Inflammatory macrophage (primary cell): ENCODE results near the gene GNS.
"Not testable (repeated sequence)": the region's sequence is repeated elsewhere in the genome, so short reads cannot be mapped to it uniquely, and the experiment has no call there.

Source experiments
- DNase-seq, 2 donors: peaks; one replicate each; pipeline ENCODE4 v3.0.0-alpha.2; 2020 to 2022

The GNS gene

DNA sequence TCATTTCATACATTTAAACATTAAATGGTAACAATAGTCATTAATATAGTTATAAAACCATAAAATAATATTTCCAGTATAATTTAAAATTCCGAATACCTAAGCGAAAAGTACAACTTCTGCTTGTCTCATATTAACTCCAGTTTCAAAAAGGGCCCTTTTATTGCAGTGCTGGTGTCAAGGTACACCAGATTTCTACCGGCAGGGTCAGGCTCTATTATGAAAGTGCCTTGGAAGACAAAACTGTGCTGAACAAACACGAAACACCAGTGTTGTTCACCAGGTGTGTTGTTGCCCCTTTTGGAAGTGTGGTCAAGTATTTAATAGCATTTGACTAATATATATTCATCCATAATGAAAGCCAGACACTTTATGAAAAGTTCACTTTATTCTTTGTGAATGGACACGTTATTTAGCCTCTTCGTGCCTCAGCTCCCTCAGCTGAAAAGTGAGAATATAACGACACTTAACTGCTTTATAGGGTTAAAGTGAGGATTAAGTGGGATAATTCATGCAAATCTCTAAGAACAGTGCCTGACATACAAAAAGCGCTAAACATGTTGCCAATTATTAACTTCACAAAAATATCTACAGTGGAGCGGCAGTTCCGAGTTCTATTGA is 20.3 kb upstream of the GNS start:
- no peak for DNase-seq

DNA sequence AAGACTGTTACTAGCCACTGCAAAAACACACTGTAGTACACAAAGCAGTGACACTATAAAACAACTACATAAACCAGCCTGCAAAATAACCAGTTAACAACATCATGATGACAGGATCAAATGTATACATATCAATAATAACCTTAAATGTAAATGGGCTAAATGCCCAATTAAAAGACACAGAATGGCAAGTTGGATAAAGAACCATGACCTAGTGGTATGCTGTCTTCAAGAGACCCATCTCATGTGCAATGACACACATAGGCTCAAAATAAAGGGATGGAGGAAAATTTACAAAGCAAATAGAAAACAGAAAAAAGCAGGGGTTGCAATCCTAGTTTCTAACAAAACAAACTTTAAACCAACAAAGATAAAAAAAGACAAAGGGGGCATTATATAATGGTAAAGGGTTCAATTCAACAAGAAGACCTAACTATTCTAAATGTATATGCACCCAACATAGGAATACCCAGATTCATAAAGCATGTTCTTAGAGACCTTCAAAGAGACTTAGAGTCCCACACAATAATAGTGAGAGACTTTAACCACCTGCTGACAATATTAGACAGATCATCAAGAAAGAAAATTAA is 16.0 kb upstream of the GNS start:
- DNase-seq: not testable (repeated sequence)

DNA sequence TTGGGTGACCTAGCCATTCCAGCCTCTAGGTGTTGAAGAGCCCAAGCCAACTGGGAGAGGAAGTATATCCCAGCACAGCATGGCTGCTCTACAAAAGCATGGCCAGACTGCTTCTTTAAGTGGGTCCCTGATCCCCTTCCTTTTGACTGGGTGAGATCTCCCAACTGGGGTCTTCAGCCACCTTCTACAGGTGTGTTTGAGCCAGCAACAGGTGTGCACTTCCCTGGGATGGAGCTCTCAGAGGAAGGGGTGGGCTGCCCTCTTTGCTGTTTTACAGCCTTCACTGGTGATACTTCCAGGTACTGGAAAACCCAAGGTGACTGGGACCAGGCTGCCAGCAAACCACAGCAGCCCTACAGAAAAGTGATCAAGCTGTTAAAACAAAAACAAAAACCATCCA is 14.2 kb upstream of the GNS start:
- no peak for DNase-seq

DNA sequence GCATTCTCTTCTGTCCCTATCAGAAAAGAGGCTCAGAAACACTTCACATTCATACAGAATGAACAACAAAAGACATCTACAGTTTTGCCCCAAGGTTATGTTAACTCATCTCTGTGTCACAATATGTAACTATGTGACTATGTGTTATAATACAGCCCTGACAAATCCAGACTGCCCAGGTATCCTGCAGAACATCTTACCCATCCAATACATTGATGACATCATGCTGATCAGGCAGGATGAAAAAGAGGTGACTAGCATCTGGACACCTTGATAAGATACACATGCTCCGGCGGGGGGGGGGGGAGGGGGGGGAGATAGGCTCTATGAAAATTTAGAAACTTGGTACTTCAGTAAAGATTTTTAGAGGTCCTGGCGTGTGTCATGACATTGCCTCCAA is 8.3 kb upstream of the GNS start:
- DNase-seq: no peak

DNA sequence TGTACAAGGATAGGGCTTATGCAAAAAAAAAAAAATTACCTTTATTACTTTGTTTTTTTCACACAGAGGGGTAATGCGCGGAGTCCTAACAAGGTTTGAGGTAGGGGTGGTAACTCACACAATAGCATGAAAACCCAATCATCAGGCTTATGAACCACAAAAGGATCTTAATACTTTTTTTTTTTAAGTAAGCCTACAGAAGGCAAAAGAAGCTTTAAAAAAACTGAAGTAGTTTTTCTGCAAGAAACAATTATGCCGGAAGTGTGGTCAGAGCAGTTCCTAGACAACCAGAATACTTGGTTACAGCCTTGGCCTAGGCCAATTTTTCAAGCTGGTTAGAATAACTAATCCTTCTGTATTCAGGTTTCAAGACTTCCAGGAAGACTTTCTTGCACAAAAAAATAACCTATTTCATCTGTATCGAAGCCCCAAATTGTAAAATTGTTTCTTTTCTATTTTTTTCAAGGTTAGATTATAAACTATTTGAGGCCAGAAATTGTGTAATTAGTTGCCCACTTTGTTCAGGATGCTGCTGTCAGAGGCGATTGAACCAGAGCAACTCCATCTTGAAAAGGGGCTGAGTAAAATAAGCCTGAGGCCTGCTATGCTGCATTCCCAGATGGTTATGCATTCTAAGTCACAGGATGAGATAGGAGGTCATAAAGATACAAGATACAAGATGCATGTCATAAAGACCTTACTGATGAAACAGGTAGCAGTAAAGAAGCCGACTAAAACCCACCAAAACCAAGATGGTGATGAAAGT is 1.8 kb upstream of the GNS start:
- DNase-seq: peak; percentile 44 to 60

DNA sequence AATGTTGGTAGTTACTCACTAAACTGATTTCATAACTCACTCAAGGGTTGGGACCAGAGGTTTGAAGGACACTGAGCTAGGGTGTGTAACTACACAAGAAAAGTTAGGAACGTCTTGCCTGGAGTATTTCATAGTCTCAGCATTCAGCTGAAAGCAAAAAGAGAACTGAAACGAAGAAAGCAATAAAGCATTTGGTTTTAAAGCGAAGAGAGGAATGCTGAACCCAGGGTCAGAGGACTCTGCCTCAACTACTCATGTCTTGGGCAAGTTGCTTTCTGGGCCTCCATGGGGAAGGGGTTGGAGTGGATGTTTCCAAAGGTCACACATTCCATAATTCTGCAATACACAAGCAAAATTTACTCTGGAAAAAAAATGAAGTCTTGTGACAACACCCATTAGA is 1.4 kb downstream of the GNS start:
- DNase-seq: peak; percentile 62 to 80

DNA sequence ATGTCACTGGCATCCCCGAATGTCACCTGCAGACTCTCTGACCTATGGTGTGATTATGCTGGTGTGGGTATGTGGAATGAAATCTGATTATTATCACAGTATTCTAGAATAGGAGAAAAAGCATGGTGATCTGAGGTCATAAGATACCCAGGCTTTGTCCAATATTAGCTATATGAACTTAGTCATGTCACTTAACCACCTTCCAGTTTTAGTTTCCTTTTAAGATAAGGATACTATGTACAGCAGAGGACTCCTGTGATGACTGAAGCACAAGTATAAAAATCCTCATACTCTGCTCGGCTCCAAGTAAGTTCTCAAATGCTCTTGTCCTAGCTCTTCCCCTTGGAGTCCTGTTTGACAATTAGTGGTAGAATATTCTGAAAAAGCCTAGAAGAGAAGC is 2.8 kb downstream of the GNS start:
- DNase-seq: no peak

DNA sequence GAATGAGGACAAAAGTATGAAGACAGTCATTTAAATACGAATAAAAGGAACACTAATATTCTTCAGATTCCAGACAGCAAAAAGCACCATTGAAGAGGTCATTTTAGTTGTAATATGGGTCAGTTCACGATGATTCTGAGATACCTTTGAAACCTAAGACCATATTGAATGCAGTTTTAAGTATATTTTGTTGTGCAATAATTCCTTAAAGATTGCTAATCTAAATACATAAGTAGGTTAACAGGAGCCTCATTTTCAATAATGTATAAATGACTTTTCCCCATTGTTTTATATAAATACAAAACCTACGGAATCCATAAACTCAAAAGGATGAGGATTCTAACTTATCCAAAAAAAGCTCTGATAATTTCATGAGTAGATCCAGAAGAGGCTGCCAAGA is 5.8 kb downstream of the GNS start:
- no peak for DNase-seq

DNA sequence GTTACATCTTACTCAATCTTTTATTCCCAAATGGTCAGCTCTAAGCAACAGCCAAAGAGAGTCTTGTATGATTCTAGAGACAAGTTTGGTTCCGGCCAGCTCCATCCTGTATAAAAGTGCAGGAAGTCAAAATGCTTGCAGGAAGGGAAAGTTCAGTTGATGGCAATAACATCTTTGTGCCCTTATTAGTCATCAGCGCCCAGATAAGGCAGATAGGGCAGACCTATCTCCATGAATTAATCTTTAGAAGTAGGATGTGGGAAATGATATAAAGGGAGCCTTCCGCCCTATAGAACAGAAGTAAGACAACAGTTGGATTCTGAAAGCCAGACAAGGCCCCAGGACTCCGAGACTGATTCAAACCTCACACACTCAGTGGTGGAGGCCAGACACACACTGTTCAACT is 6.4 kb downstream of the GNS start:
- DNase-seq: peak in 1 of 2 donors; percentile 2

DNA sequence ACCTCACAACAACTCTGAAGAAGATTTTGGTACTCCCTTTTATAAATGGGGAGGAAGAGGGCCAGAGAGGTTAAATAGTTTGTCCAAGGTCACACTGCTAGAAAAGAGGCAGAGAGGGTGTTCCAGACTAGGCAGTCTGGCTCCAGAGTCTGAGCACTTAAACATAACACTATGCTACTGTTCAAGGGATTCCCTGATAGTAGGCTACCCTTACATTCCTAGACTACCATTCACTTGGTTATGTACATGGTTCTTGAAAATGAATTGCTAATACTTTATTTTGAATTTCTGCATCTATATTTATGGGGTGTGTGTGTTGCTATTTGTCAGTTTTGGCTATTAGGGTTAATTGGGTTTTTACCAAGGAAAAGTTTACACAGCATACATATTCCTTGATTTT is 7.2 kb downstream of the GNS start:
- DNase-seq: no peak

DNA sequence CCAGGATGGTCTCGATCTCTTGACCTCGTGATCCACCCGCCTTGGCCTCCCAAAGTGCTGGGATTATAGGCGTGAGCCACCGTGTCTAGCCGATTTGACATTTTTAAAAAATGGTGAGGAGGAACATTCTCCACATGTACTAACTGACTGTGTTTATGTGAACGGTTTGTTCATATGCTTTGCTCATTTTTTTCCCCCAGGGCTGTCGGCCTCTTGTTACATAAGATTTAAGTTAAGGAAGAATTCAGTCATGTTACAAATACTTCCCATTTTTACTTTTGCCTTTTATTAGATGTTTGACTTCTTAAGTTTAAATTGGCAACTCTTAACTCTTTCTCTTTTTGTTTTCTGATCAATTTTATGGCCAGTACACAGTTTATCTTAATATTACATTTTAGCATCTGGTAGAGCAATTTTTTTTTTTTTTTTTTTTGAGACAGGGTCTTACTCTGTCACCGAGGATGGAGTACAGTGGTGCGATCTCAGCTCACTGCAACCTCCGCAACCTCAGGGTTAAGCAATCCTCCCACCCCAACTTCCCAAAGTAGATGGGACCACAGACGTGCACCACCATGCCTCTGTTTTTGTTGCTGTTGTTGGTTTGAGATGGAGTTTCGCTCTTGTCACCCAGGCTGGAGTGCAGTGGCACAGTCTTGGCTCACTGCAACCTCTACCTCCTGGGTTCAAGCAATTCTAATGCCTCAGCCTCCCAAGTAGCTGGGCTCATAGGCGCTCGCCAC is 9.6 kb downstream of the GNS start:
- peak; percentile 85 to 93 for DNase-seq

DNA sequence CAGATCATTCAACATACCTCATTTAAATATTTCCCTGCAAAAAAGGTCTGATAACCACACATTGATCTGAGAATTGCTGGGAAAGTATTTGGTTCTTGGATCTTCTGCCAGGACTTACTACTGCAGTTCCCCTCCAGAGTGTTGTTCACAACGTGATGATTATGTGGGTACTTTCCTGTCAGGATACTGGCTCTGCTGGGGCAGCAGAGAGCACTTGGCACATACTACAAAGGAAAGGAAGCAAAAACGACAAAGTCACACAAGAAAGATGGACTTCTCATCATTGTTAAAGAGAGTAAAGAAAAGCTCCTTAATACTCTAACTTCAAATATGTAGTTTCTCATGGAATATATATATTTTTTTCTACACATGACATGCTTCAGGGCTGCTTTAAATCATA is 11.5 kb downstream of the GNS start:
- DNase-seq: peak; percentile 44 to 64

DNA sequence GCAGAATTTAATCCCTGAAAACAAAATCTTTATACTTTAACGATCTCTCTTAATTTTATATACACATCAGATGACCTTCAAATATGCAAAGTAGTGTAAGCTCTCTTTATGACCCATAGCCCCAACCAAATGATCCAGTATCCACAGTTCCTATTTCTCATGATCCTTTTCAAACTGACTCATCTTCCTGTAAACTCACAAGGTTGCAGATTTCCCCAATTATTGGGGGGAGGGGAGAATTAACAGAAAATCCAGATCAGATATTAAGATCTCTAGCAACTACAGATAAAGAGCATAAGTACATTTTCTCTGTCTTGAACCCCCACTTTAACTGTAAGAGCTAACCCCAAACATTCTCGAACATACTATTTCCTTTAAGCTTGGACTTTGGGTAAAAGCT is 12.5 kb downstream of the GNS start:
- peak; percentile 74 to 78 for DNase-seq

DNA sequence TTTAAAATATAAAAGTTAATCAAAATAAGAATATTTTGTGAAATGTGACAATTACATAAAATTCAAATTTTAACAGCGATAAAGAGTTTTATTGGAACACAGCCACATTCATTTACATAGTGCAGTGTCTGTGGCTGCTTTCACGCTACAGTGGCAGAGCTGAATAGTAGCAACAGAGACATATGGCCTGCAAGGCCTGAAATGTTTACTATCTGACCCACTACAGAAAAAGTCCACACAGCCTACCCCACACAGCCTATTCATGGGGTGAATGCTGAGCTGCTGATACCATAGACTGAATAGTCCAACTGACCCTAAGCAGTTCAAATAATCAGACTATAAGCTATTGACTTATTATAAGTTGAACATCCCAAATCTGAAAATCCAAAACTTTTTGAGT is 13.2 kb downstream of the GNS start:
- no peak for DNase-seq

DNA sequence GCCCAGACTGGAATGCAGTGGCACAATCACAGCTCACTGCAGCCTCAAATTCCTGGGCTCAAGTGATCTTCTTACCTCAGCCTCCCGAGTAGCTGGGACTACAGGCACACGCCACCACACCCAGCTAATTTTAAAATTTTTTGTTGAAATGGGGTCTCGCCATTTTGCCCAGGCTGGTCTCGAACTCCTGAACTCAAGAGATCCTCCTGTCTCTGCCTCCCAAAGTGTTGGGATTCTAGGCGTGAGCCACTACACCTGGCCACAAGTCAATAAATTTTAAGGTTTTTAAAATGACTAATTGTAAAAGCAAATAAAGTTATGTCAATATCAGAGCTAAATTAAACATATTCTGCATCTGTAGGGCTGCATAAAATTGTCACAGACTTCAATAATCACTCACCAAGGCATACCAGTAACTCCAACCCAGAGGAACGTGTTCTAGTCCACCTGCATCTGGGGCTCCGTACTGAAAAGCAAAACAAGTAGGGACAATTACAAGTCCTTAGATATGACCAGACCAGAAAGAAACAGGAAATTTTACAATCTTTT is 13.9 kb downstream of the GNS start:
- DNase-seq: no peak

DNA sequence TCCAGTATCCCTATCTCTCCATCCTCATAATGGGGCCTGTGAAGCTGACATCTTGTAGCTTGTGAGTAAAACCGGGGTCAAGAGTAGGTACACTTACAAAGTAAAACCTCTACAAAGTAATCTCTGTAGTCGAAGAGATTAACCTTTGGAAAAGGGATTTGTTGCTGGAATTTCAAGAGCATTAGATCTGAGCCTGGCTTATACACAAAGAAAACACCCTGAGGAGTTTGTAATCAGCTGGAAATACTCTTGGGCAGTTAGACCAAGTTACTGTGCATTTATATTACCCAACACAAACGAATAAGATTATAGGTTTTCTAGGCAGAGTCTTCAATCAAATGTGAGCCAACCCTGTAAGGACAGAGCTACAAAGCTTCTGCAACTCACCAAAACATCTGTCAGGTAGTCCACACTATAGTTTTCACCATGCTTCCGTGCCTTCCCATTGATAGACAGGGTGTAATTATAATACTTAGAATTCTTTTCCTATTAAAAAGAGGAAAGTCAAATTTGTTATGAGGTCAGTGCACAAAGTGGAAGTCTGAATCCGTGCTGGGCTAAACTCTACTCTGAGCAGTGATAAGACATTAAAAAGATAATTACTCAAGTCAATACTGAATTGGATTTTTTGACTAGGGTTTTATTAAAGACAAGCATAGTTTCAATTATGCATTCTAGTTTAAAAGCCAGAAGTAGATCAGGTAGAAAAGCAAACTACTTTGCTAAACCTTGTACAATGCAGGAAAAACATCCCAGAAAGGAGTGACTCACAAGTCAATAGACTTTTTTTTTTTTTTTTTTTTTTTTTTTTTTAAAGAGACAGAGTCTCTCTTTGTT is 14.6 kb downstream of the GNS start:
- peak in 1 of 2 donors; percentile 36 for DNase-seq

DNA sequence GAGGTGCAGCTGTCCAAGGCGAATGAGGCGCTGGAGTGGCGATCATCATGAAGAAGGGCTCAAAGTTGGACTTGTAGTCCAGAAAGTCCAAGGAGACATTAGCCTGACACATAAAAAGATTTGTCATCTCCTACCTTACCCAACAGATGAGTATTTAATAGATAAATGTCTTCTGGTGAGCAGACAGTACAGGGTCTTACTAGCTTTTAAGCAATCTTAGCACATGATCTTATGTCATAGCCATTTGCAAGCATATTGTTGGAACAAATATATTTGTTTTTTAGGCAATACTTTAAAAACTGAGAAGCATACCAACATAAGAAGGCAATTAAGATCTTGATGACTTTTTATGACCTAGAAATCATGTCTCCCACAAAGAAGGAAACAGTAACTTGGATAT is 16.0 kb downstream of the GNS start:
- peak in 1 of 2 donors; percentile 30 for DNase-seq

DNA sequence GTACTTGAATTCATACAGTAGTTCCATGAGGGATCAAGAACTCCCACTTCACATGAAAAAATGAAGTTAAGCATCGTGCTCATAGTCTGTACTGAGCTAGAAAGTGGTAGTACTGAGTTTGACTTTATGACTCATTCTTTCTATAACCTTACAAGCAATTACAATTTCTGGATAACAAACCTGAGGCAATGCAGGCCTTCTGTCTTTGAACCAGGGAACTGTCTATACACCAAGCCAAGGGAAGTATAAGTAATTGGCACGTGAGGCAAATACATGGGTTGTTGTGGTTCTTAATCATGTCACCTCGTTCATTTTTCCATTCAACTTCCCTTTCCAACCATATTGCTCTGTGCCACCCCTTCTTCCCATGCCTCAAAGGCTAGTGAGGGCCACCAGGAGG is 16.8 kb downstream of the GNS start:
- peak; percentile 66 to 67 for DNase-seq

DNA sequence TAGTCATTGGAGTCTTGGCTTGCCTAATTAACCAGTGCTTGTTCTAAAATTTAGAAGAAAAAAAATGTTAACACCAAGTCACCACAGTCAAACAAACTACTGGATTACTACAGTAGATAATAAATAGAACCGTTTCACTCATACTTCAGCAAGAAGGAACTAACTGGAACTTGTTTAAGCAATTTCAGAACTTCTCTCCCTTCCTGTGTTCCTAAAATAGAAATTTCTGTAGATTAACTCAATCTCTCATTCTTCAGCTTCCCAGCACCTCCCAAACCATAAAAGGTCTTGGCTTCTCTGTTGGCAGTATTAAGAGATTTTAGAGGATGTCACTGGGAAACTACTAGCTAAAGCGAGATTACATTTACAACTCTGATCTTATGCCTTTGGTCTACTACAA is 18.6 kb downstream of the GNS start:
- DNase-seq: peak; percentile 26 to 60

DNA sequence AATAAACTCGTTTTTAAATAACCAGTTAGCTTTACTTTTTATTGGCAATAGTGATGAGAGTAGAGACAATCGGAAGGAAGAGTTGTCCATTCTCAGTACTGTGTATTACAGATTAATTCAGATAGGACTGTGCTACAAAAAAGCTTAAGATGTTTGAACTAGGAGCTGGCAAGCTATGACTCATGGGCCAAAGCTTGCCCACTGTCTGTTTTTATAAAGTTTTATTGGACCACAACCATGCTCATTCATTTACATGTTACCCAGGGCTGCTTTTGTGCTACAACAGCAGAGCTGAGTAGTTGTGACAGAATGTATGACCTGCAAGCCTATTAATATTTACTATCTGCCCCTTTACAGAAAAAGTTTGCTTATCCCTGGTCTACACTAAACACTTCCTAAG is 19.4 kb downstream of the GNS start:
- peak in 1 of 2 donors; percentile 36 for DNase-seq

DNA sequence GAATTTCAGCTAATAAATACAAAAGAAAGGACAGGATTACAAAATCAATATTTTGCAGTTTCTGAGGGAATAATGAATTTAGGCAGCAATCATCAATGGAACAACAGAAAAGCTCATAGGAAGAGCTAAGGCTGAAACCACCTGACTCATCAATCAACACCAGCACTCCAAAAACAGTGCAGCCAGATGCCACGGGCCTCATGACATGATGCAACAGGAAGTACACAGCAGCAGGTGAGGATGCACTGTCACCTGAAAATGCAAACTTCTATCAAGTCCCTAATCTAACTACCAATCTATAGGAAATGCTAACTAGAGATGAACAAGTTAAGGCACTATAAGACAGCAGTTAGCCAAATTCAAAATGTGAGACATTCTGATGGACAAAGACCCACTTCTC is 21.7 kb downstream of the GNS start:
- DNase-seq: no peak

DNA sequence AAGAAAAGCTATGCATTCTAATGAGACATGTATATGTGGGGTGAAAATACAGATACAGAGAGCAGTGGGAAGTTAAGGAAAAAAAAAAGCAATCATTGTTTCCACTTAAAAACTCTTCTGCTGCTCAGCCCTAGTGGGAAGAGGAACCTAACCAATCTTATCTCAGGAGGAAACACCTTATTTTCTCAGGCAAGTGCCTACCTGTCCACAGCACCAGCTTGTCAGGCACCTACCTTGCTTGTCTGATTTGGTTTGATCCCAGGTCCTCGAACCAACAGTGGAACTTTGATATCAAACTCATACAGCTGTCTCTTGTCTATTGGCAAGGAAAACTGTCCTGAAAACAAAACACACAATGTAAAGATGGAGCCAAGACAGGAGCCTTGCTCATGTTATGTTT is 22.4 kb downstream of the GNS start:
- DNase-seq: no peak
